ENCODE measurements around the gene C11orf21. TPM values are rescaled to one million over a fixed set of nuclear protein-coding genes. Genes with fewer than 3 reads are reported as not detected.

The C11orf21 gene
- polyA plus RNA-seq, 1 donor (not counting 4 experiments of a cell fraction or from before 2014, with no cell fraction given): not detected

- no peak overlapping the region for H3K27ac ChIP-seq (ENCODE audit: control insufficient read depth, insufficient read depth, low read length)
- no peak overlapping the region for H3K9ac ChIP-seq (ENCODE audit: control insufficient read depth, extremely low read depth, insufficient read depth, low read length)
- no peaks in the 10 kb centered on the region for H3K27me3 ChIP-seq (ENCODE audit: control insufficient read depth, extremely low read depth, insufficient read depth, low read length)
- H3K4me2 ChIP-seq (ENCODE audit: control insufficient read depth, extremely low read depth, insufficient read depth, low read depth, low read length): no peak overlapping the region
- no peak overlapping the region for H2AFZ ChIP-seq (ENCODE audit: control insufficient read depth, low read length)
- H4K20me1 ChIP-seq (ENCODE audit: control insufficient read depth, extremely low read depth, insufficient read depth, low read length): no peaks in the 10 kb centered on the region
- H3K9me1 ChIP-seq (ENCODE audit: control insufficient read depth, extremely low read depth, insufficient read depth, low read length): no peaks in the 10 kb centered on the region
- dilution Hi-C loops (cut with MboI; ENCODE audit: extremely low pct_ligation_motif_present, low sequenced_read_pairs): no loop called here
- FAIRE-seq: no peak
- H3K36me3 ChIP-seq (ENCODE audit: control insufficient read depth in 2 of 2, extremely low read depth in 1 of 2, insufficient read depth in 2 of 2, low read length in 2 of 2): no peaks in the 10 kb centered on the region
- no peak for DNase-seq (ENCODE audit: low read depth, low spot score)
- TF ChIP-seq EZH2 (IDR thresholded peaks at IDR 0.05; ENCODE audit: low read length): no peak
- TF ChIP-seq, protein P1, sequence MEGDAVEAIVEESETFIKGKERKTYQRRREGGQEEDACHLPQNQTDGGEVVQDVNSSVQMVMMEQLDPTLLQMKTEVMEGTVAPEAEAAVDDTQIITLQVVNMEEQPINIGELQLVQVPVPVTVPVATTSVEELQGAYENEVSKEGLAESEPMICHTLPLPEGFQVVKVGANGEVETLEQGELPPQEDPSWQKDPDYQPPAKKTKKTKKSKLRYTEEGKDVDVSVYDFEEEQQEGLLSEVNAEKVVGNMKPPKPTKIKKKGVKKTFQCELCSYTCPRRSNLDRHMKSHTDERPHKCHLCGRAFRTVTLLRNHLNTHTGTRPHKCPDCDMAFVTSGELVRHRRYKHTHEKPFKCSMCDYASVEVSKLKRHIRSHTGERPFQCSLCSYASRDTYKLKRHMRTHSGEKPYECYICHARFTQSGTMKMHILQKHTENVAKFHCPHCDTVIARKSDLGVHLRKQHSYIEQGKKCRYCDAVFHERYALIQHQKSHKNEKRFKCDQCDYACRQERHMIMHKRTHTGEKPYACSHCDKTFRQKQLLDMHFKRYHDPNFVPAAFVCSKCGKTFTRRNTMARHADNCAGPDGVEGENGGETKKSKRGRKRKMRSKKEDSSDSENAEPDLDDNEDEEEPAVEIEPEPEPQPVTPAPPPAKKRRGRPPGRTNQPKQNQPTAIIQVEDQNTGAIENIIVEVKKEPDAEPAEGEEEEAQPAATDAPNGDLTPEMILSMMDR (optimal IDR thresholded peaks at IDR 0.05 in 1 of 3, IDR thresholded peaks at IDR 0.05 in 1 of 3, conservative IDR thresholded peaks at IDR 0.05 in 1 of 3; ENCODE audit: extremely low read depth in 1 of 3, insufficient read depth in 2 of 3, low read length in 3 of 3): no peak
- no peaks in the 10 kb centered on the region for H3K4me1 ChIP-seq (ENCODE audit: control insufficient read depth, extremely low read depth, insufficient read depth, low read length)
- H3K9me3 ChIP-seq (ENCODE audit: control insufficient read depth, low read depth, low read length): no peaks in the 10 kb centered on the region
- no peak overlapping the region for H3K4me3 ChIP-seq (ENCODE audit: control insufficient read depth in 2 of 3, extremely low read depth in 1 of 3, insufficient read depth in 2 of 3, low read depth in 1 of 3, low read length in 3 of 3)
- H3K79me2 ChIP-seq (ENCODE audit: control insufficient read depth, insufficient read depth, low read length): no peaks in the 10 kb centered on the region
These were observed 4.7 kb upstream of the C11orf21 start for GRCh38 chr11:2306452-2306823.

DNA sequence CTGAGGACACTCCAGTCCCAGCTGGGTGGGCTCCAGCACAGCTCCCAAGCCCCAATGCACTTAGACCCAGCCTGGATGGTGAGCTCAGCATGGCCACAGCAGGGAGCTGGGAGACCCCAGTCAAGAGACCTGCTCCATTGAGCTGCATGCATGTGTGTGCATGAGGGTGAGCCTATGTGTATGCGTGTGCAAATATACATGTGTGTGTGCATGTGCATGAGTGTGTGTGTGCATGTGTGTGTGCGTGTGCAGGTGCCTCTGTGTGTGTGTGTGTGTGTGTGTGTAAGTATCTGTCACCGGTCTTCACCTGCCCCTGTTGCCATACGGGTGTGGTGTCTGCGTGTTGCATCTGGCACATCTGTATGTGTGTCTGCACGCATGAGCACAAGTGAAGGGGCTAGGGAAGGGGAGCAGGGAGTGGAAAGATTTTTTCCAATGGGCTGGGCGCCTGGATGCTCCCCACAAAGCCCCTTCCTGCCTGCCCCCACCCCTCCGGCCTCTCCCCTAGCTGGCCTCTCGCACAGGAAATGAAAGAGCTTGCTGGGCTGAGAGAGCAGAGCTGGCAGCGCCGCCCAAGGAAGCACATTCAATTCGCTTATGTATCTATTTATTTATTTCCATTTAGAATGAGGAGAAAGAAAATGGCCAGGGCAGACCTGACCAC lies 4.2 kb upstream of the C11orf21 start:
- Histone ChIP-seq H3K36me3 (ENCODE audit: control insufficient read depth in 2 of 2, extremely low read depth in 1 of 2, insufficient read depth in 2 of 2, low read length in 2 of 2) (no peaks in the 10 kb centered on the region), H3K4me3 (ENCODE audit: control insufficient read depth in 2 of 3, extremely low read depth in 1 of 3, insufficient read depth in 2 of 3, low read depth in 1 of 3, low read length in 3 of 3) (no peak overlapping the region), H2AFZ (ENCODE audit: control insufficient read depth, low read length) (no peak overlapping the region), H3K4me2 (ENCODE audit: control insufficient read depth, extremely low read depth, insufficient read depth, low read depth, low read length) (no peak overlapping the region), H4K20me1 (ENCODE audit: control insufficient read depth, extremely low read depth, insufficient read depth, low read length) (no peaks in the 10 kb centered on the region), H3K79me2 (ENCODE audit: control insufficient read depth, insufficient read depth, low read length) (no peaks in the 10 kb centered on the region), H3K27me3 (ENCODE audit: control insufficient read depth, extremely low read depth, insufficient read depth, low read length) (no peaks in the 10 kb centered on the region), H3K9me3 (ENCODE audit: control insufficient read depth, low read depth, low read length) (no peaks in the 10 kb centered on the region), H3K9ac (ENCODE audit: control insufficient read depth, extremely low read depth, insufficient read depth, low read length) (no peak overlapping the region), H3K9me1 (ENCODE audit: control insufficient read depth, extremely low read depth, insufficient read depth, low read length) (no peaks in the 10 kb centered on the region), H3K4me1 (ENCODE audit: control insufficient read depth, extremely low read depth, insufficient read depth, low read length) (no peaks in the 10 kb centered on the region), H3K27ac (ENCODE audit: control insufficient read depth, insufficient read depth, low read length) (no peak overlapping the region)
- no peak for FAIRE-seq
- dilution Hi-C loops (cut with MboI; ENCODE audit: extremely low pct_ligation_motif_present, low sequenced_read_pairs): no loop called here
- DNase-seq (ENCODE audit: low read depth, low spot score): no peak
- TF ChIP-seq EZH2 (IDR thresholded peaks at IDR 0.05; ENCODE audit: low read length): no peak
